ENCODE measurements around the gene CHRM1. TPM values are rescaled to one million over a fixed set of nuclear protein-coding genes. Genes with fewer than 3 reads are reported as not detected.

CHRM1 gene
- total RNA-seq, 1 experiment from 2014 or later: not detected

GRCh38 chr11:62880231-62880802, 40.8 kb downstream of the CHRM1 start:
- Histone ChIP-seq H3K18ac (ENCODE audit: insufficient read length, low read depth, low read length) (no peak overlapping the region), H3K4me1 (ENCODE audit: insufficient read depth, low read length) (no peaks in the 10 kb centered on the region; the same call in 1 of the 2 replicates), H2BK5ac (ENCODE audit: insufficient read length, low read length) (no peak overlapping the region), H3K14ac (ENCODE audit: insufficient read depth, low read length) (no peak overlapping the region), H3K79me1 (ENCODE audit: insufficient read depth, low read depth, low read length, poor library complexity, severe bottlenecking) (no peaks in the 10 kb centered on the region), H2BK15ac (ENCODE audit: low read depth, low read length) (no peak overlapping the region), H2AFZ (ENCODE audit: low read length) (no peak overlapping the region), H2AK5ac (ENCODE audit: insufficient read length, low read length) (no peak overlapping the region), H3T11ph (ENCODE audit: low read length) (no peak overlapping the region), H2BK120ac (ENCODE audit: low read depth, low read length, poor library complexity, severe bottlenecking) (no peak overlapping the region), H3K27ac (ENCODE audit: insufficient read length, low read depth, low read length) (peak overlapping the region; percentile 70), H3K79me2 (ENCODE audit: insufficient read depth, low read length) (peaks cover 7% of the 10 kb centered on the region; the same call in 1 of the 2 replicates), H3K4ac (ENCODE audit: low read depth, low read length) (no peak overlapping the region), H3K56ac (ENCODE audit: insufficient read length, low read depth, low read length) (no peak overlapping the region), H3K23ac (ENCODE audit: insufficient read length, low read depth, low read length) (no peak overlapping the region), H3K23me2 (ENCODE audit: insufficient read length, low read depth, low read length, poor library complexity, severe bottlenecking) (peaks cover 15% of the 10 kb centered on the region), H2BK20ac (ENCODE audit: low read depth, low read length, poor library complexity, severe bottlenecking) (no peak overlapping the region), H2BK12ac (ENCODE audit: insufficient read length, low read depth, low read length) (no peak overlapping the region), H3K27me3 (ENCODE audit: insufficient read depth, low read length) (no peaks in the 10 kb centered on the region), H4K91ac (ENCODE audit: insufficient read length, low read depth, low read length) (no peak overlapping the region), H4K20me1 (ENCODE audit: control insufficient read depth, insufficient read depth, insufficient read length) (no peaks in the 10 kb centered on the region), H4K5ac (ENCODE audit: insufficient read length, low read depth, low read length) (no peak overlapping the region), H4K8ac (replicated peaks; ENCODE audit: insufficient read length, low read depth, low read length) (no peak overlapping the region), H3K9ac (ENCODE audit: extremely low read depth, insufficient read length, low read length) (peak overlapping the region; percentile 13), H3K4me2 (ENCODE audit: insufficient read depth, insufficient read length, low read length) (peak overlapping the region; percentile 41), H3K9me3 (ENCODE audit: control insufficient read depth, low read depth, low read length) (no peaks in the 10 kb centered on the region)
- WGBS (ENCODE audit: extremely low coverage, insufficient read length, low lambda C conversion rate): no CpG with 5 or more reads among the region's 16 CpGs
- peaks cover 5% of the 10 kb centered on the region for H3K27me3 Mint-ChIP-seq (ENCODE audit: low read depth)
- peak overlapping the region; percentile 99 to 100 for H3K4me3 Mint-ChIP-seq
- no peak for DNase-seq
- TF ChIP-seq CTCF (conservative IDR thresholded peaks at IDR 0.05): no peak
- peaks cover 2 to 3% of the 10 kb centered on the region in 2 experiments; a peak in 3 of 5 replicates for H3K9me3 Mint-ChIP-seq
- H3K36me3 Mint-ChIP-seq (ENCODE audit: insufficient read depth in 1 of 3, low read depth in 3 of 3): peaks cover 57 to 85% (median 73%) of the 10 kb centered on the region in 3 experiments
- peaks cover 40 to 54% of the 10 kb centered on the region in 2 experiments for H3K4me1 Mint-ChIP-seq
- peak overlapping the region; percentile 98 to 100 (median 98) for H3K27ac Mint-ChIP-seq
